Progenitor cell of endocrine pancreas (in vitro differentiated cells): ENCODE measurements around the gene SDHAF4. TPM values are rescaled to one million over a fixed set of nuclear protein-coding genes. Genes with fewer than 3 reads are reported as not detected.
"Not testable (repeated sequence)": the region's sequence is repeated elsewhere in the genome, so short reads cannot be mapped to it uniquely, and the experiment has no call there.

Source experiments
- DNase-seq: peaks from one replicate; pipeline ENCODE4 v3.0.0; 2021; ENCODE audit warnings: low spot score; ENCODE audit not compliant: unreplicated experiment
- H3K27ac Mint-ChIP-seq: 2 replicates; pipeline ENCODE4 v1.8.0; 2021; ENCODE audit warnings: mild to moderate bottlenecking, moderate library complexity, mixed read lengths
- H3K27me3 Mint-ChIP-seq: 2 replicates; pipeline ENCODE4 v1.8.0; 2021; ENCODE audit warnings: mixed read lengths
- H3K36me3 Mint-ChIP-seq: 2 replicates; pipeline ENCODE4 v1.8.0; 2022; ENCODE audit warnings: mixed read lengths; ENCODE audit not compliant: insufficient read depth
- H3K4me1 Mint-ChIP-seq: 2 replicates; pipeline ENCODE4 v1.8.0; 2021; ENCODE audit warnings: low read depth, mixed read lengths
- H3K4me3 Mint-ChIP-seq: 2 replicates; pipeline ENCODE4 v1.8.0; 2021; ENCODE audit warnings: low read depth, mild to moderate bottlenecking, moderate library complexity, mixed read lengths
- H3K9me3 Mint-ChIP-seq: 2 replicates; pipeline ENCODE4 v1.8.0; 2021; ENCODE audit warnings: low read depth, mixed read lengths
- total RNA-seq: library from RNA; stranded (reverse); gene quantifications from 2 replicates; pipeline ENCODE4 v1.2.1, GENCODE V29; 2021
- TF ChIP-seq, protein P1 (sequence below): fragments of 200-600 bp; sonication (generic); IDR thresholded peaks from one replicate; pipeline ENCODE4 v1.5.0; 2021; ENCODE audit warnings: antibody characterized with exemption, mild to moderate bottlenecking; ENCODE audit not compliant: unreplicated experiment

Gene SDHAF4
- total RNA-seq, 1 donor from 2014 or later, result 17.2 TPM

GRCh38 chr6:70547905-70548304 is 18.8 kb upstream of the SDHAF4 start:
- Mint-ChIP-seq H3K4me3 (no peak overlapping the region), H3K27me3 (no peaks in the 10 kb centered on the region), H3K9me3 (no peaks in the 10 kb centered on the region), H3K27ac (no peak overlapping the region), H3K36me3 (peaks cover 7% of the 10 kb centered on the region), H3K4me1 (no peaks in the 10 kb centered on the region)
- TF ChIP-seq, protein P1, sequence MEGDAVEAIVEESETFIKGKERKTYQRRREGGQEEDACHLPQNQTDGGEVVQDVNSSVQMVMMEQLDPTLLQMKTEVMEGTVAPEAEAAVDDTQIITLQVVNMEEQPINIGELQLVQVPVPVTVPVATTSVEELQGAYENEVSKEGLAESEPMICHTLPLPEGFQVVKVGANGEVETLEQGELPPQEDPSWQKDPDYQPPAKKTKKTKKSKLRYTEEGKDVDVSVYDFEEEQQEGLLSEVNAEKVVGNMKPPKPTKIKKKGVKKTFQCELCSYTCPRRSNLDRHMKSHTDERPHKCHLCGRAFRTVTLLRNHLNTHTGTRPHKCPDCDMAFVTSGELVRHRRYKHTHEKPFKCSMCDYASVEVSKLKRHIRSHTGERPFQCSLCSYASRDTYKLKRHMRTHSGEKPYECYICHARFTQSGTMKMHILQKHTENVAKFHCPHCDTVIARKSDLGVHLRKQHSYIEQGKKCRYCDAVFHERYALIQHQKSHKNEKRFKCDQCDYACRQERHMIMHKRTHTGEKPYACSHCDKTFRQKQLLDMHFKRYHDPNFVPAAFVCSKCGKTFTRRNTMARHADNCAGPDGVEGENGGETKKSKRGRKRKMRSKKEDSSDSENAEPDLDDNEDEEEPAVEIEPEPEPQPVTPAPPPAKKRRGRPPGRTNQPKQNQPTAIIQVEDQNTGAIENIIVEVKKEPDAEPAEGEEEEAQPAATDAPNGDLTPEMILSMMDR, result no peak
- DNase-seq, result no peak

DNA sequence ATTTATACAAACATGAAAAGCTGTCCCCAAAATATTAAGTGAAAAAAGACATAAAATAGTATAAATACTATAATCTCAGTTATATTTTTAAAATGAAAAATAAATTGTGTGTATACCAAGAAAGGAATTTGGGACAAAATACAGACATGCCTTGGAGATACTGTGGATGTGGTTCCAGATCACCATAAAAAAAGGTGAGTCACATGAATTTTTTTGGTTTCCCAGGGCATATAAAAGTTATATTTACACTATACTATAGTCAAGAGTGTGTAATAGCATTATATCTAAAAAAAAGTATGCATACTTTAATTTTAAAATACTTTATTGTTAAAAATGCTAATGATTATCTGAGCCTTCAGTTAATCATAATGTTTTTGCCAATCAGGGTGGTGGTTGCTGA is 17.4 kb upstream of the SDHAF4 start:
- Mint-ChIP-seq H3K27ac (no peak overlapping the region), H3K36me3 (peaks cover 7% of the 10 kb centered on the region), H3K9me3 (no peaks in the 10 kb centered on the region), H3K4me1 (no peaks in the 10 kb centered on the region), H3K27me3 (no peaks in the 10 kb centered on the region), H3K4me3 (no peak overlapping the region)
- TF ChIP-seq, protein P1, result no peak
- DNase-seq, result no peak

DNA sequence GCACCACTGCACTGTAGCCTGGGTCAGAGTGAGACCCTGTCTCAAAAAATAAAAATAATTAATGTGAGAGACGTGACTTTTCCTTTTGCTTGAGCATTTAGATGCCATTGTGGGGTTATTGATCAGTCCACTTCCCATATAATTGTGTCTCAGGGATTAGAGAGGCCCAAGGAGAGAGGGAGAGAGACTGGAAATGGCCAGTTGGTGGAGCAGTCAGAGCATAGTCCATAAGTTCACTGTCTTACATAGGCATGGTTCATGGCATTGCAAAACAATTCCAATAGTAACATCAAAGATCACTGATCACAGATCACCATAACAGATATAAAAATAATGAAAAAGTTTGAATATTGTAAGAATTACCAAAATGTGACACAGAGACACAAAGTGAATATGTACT is 15.2 kb upstream of the SDHAF4 start:
- H3K27ac Mint-ChIP-seq, result no peak overlapping the region

DNA sequence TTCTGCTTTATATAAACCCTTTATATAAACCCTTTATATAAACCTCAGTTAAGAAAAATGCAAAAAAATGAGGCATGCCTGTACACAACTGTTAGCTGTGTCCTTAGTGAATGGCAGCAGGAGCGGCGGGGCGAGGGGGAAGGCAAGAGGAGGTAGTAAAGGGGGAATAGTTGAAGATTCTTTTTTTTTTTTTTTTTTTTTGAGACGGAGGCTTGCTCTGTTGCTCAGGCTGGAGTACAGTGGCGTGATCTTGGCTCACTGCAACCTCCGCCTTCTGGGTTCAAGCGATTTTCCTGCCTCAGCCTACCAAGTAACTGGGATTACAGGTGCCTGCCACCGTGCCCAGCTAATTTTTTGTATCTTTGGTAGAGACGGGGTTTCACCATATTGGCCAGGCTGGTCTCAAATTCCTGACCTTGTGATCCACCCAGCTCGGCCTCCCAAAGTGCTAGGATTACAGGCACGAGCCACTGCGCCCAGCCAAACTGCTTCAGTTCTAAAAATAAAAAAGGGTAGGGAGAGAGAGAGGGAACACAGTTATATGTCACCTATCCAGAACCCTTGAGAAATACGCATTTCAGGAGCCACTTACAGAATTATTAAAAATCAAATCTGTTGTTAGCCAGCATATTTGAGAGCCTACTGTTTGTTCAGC is 14.3 kb upstream of the SDHAF4 start:
- not testable (repeated sequence) for H3K9me3 Mint-ChIP-seq, H3K27me3 Mint-ChIP-seq, H3K27ac Mint-ChIP-seq, DNase-seq, H3K4me1 Mint-ChIP-seq, H3K36me3 Mint-ChIP-seq, H3K4me3 Mint-ChIP-seq

More for the DNA sequence above, 15.2 kb upstream of the SDHAF4 start:
- H3K9me3 Mint-ChIP-seq, result no peaks in the 10 kb centered on the region
- no peak for DNase-seq
- TF ChIP-seq, protein P1, result no peak
- no peaks in the 10 kb centered on the region for H3K4me1 Mint-ChIP-seq
- H3K27me3 Mint-ChIP-seq, result no peaks in the 10 kb centered on the region
- H3K4me3 Mint-ChIP-seq, result no peak overlapping the region
- H3K36me3 Mint-ChIP-seq, result peaks cover 7% of the 10 kb centered on the region

GRCh38 chr6:70552974-70553373 is 13.8 kb upstream of the SDHAF4 start:
- no peak for DNase-seq
- Mint-ChIP-seq H3K9me3 (no peaks in the 10 kb centered on the region), H3K4me3 (no peak overlapping the region), H3K36me3 (peaks cover 10% of the 10 kb centered on the region), H3K27ac (no peak overlapping the region), H3K4me1 (no peaks in the 10 kb centered on the region), H3K27me3 (no peaks in the 10 kb centered on the region)
- TF ChIP-seq, protein P1, result no peak

GRCh38 chr6:70557998-70558397 is 8.7 kb upstream of the SDHAF4 start:
- Mint-ChIP-seq H3K9me3 (no peaks in the 10 kb centered on the region), H3K27me3 (no peaks in the 10 kb centered on the region), H3K4me3 (no peak overlapping the region), H3K27ac (no peak overlapping the region), H3K4me1 (no peaks in the 10 kb centered on the region), H3K36me3 (peaks cover 3% of the 10 kb centered on the region)
- TF ChIP-seq, protein P1, result no peak
- no peak for DNase-seq

- H3K4me1 Mint-ChIP-seq, result not testable (repeated sequence)
Observed at GRCh38 chr6:70562401-70562800, 4.3 kb upstream of the SDHAF4 start.

More at GRCh38 chr6:70562401-70562800, 4.3 kb upstream of the SDHAF4 start:
- H3K9me3 Mint-ChIP-seq, H3K27ac Mint-ChIP-seq, H3K36me3 Mint-ChIP-seq, DNase-seq, H3K27me3 Mint-ChIP-seq, H3K4me3 Mint-ChIP-seq: not testable (repeated sequence)
